GM12865 (cell line): ENCODE measurements around the gene RPS3.
"Not testable (repeated sequence)": the region's sequence is repeated elsewhere in the genome, so short reads cannot be mapped to it uniquely, and the experiment has no call there.

ENCODE experiments used
- DNase-seq: peaks from one replicate; pipeline ENCODE4 v3.0.0; 2010; ENCODE audit warnings: low read depth
- H3K4me3 ChIP-seq: 2 replicates; pipeline ENCODE4 v1.5.1; 2011; ENCODE audit warnings: mild to moderate bottlenecking, low read depth, low read length, control low read depth
- TF ChIP-seq, protein P1 (sequence below): IDR thresholded peaks from 2 replicates; pipeline ENCODE4 v1.5.1; 2011; ENCODE audit warnings: low read length, control low read depth, low read depth, inconsistent platforms; ENCODE audit not compliant: insufficient read depth; ENCODE audit errors: missing control alignments

Gene RPS3

DNA sequence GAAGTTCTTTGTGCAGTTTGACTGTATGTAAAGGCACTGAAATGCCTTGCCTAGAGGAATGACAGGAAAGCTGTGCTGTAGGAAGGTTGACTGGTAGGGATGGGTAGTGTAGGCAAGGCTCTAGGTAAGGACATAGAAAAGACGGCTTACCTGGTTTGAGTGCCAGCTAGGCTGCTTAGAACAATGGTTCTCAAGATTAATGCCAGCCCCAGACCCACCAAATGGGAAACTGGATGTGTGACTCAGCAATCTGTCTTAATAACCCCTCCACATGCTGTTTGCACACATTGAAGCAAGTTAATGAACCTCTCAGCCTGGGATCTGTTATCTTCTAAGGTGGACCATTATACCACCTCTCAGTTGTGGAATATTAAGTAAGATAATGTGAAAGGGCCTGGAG is 3.7 kb downstream of the RPS3 start:
- DNase-seq, result no peak
- H3K4me3 ChIP-seq, result no peak overlapping the region
- TF ChIP-seq, protein P1, sequence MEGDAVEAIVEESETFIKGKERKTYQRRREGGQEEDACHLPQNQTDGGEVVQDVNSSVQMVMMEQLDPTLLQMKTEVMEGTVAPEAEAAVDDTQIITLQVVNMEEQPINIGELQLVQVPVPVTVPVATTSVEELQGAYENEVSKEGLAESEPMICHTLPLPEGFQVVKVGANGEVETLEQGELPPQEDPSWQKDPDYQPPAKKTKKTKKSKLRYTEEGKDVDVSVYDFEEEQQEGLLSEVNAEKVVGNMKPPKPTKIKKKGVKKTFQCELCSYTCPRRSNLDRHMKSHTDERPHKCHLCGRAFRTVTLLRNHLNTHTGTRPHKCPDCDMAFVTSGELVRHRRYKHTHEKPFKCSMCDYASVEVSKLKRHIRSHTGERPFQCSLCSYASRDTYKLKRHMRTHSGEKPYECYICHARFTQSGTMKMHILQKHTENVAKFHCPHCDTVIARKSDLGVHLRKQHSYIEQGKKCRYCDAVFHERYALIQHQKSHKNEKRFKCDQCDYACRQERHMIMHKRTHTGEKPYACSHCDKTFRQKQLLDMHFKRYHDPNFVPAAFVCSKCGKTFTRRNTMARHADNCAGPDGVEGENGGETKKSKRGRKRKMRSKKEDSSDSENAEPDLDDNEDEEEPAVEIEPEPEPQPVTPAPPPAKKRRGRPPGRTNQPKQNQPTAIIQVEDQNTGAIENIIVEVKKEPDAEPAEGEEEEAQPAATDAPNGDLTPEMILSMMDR, result no peak

GRCh38 chr11:75403983-75404658 is 4.8 kb downstream of the RPS3 start:
- no peak overlapping the region for H3K4me3 ChIP-seq
- TF ChIP-seq, protein P1, result no peak
- DNase-seq, result no peak

- H3K4me3 ChIP-seq, result no peak overlapping the region
- TF ChIP-seq, protein P1, result no peak
- DNase-seq, result no peak
Measured at GRCh38 chr11:75406338-75406777, 7.0 kb downstream of the RPS3 start.

GRCh38 chr11:75408957-75409219 is 9.6 kb downstream of the RPS3 start:
- H3K4me3 ChIP-seq, result no peak overlapping the region
- TF ChIP-seq, protein P1, result no peak
- DNase-seq, result no peak

DNA sequence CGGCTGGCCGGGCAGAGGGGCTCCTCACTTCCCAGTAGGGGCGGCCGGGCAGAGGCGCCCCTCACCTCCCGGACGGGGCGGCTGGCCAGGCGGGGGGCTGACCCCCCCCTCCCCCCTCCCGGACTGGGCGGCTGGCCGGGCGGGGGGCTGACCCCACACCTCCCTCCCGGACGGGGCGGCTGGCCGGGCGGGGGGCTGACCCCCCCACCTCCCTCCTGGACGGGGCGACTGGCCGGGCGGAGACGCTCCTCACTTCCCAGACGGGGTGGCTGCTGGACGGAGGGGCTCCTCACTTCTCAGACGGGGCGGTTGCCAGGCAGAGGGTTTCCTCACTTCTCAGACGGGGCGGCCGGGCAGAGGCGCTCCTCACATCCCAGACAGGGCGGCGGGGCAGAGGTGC is 10.7 kb downstream of the RPS3 start:
- not testable (repeated sequence) for DNase-seq, H3K4me3 ChIP-seq

GRCh38 chr11:75413146-75413545 is 13.8 kb downstream of the RPS3 start:
- not testable (repeated sequence) for H3K4me3 ChIP-seq, DNase-seq

DNA sequence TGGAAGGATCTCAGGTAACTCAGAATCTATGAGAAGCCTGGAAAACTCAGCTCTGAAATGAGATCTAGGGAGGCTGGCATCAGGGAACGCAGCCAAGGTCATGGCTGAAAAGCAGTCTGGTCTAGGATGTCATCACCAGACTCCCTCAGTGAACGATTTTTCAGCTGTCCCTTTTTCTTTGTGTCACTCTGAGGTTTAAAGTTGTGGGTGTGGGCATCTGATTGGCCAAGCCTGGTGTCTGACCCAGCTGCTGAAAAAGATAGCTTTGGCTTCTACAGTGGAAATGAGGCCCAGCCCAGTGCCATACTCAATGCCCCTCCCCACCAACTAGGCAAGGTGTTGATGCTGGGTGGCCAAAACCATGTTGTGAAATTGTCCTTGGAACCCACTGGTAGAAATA is 14.5 kb downstream of the RPS3 start:
- no peak overlapping the region for H3K4me3 ChIP-seq
- DNase-seq, result no peak
- TF ChIP-seq, protein P1, result no peak

DNA sequence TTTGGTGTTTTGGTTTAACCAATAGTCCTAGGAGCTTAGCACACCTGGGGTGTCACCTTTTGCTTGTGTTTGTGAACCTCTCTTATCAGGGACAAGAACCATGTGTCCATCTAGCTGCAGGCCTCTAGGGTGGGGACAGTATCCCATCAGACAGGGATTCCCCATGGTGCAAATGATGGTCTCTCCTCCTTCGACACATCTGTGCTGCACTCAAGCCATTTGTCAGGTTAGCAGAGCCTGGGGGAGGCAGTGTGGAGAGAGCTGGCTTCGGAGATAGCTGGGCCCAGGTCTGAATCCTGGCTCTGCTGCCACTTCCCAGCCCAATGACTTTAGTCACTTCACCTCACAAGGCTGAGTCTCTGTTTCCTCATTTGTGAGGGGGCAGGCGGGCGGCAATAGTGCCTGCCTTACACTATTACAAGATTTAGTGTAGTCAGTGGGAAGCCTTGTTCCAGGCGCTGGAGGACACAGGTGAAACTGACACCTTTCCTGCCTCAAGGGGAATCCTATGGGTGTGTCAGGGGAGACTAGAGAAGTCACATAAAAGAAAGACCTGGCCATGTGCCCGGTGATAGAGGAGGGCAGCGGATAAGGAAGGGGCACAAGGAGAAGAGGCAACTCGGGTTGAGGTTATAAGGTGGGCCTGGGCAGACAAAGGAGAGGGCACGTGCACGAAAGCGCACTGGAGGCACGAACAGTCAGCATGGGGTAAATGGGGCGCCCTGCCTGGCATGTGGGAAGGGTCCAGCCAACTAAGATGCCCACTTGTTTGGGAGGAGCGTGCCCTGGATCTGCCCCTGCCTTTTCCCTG is 21.1 kb downstream of the RPS3 start:
- H3K4me3 ChIP-seq, result no peak overlapping the region
- TF ChIP-seq, protein P1, result no peak
- DNase-seq, result no peak
